B cell (primary cell): ENCODE results near the gene APH1B.

Experiments
- EZH2 ChIP-seq: IDR thresholded peaks from 2 replicates; pipeline ENCODE4 v1.6.1; 2012; ENCODE audit warnings: borderline replicate concordance, low read depth, mild to moderate bottlenecking, moderate library complexity, low read length; ENCODE audit not compliant: insufficient read depth, poor library complexity, severe bottlenecking
- TF ChIP-seq, protein P1 (sequence below): fragments of 200-600 bp; IDR thresholded peaks from one replicate; pipeline ENCODE4 v1.8.0; 2022; ENCODE audit warnings: antibody characterized with exemption, mild to moderate bottlenecking

DNA sequence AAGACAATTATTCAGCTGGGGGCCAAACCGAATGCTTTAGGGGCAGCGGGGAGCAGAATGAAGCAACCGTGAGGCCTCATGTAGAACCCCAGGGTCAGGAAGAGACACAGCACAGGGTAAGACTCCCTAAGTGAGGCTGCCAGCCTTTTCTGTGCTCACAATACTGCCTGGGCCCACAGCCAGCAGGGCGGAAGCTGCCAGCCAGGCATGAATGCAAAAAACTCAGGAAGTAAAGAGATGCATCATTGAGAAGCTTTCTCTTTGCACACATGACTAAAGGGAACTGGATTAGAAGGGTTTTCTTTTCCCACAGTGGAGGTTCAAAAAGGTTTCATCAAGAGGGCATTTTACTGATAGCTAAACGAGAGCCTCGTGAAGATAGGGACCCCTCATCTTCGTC lies 71.0 kb downstream of the APH1B start:
- no peak for TF ChIP-seq EZH2
- TF ChIP-seq, protein P1, sequence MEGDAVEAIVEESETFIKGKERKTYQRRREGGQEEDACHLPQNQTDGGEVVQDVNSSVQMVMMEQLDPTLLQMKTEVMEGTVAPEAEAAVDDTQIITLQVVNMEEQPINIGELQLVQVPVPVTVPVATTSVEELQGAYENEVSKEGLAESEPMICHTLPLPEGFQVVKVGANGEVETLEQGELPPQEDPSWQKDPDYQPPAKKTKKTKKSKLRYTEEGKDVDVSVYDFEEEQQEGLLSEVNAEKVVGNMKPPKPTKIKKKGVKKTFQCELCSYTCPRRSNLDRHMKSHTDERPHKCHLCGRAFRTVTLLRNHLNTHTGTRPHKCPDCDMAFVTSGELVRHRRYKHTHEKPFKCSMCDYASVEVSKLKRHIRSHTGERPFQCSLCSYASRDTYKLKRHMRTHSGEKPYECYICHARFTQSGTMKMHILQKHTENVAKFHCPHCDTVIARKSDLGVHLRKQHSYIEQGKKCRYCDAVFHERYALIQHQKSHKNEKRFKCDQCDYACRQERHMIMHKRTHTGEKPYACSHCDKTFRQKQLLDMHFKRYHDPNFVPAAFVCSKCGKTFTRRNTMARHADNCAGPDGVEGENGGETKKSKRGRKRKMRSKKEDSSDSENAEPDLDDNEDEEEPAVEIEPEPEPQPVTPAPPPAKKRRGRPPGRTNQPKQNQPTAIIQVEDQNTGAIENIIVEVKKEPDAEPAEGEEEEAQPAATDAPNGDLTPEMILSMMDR, result no peak
